Neutrophil (primary cell): ENCODE results near the gene SPON1.
"Not testable (repeated sequence)": the region's sequence is repeated elsewhere in the genome, so short reads cannot be mapped to it uniquely, and the experiment has no call there.

Source experiments
- H3K27ac ChIP-seq: fragments of 200-600 bp; sonication (generic); 2 replicates; pipeline ENCODE4 v1.5.1; 2016; ENCODE audit warnings: mild to moderate bottlenecking, moderate library complexity
- H3K27me3 ChIP-seq: fragments of 200-600 bp; sonication (generic); 2 replicates; pipeline ENCODE4 v1.6.0; 2016; ENCODE audit warnings: mild to moderate bottlenecking
- H3K36me3 ChIP-seq: fragments of 200-600 bp; sonication (generic); 2 replicates; pipeline ENCODE4 v1.5.1; 2017
- H3K4me1 ChIP-seq, 2 experiments: fragments of 200-600 bp in 1 of 2; sonication (generic) in 1 of 2; 1 replicate in 1 of 2; 2 replicates in 1 of 2; pipeline versions ENCODE4 v1.5.1 to v1.6.1; 2013 to 2016; ENCODE audit warnings: low read depth in 1 of 2, low read length in 1 of 2, mild to moderate bottlenecking in 1 of 2, moderate library complexity in 1 of 2; ENCODE audit not compliant: control insufficient read depth in 1 of 2, insufficient read depth in 1 of 2
- H3K4me3 ChIP-seq, 2 experiments: fragments of 200-600 bp in 1 of 2; sonication (generic) in 1 of 2; 1 replicate in 1 of 2; 2 replicates in 1 of 2; pipeline ENCODE4 v1.5.1; 2013 to 2016; ENCODE audit warnings: low read depth in 1 of 2, low read length in 1 of 2, mild to moderate bottlenecking in 1 of 2, moderate library complexity in 1 of 2
- H3K9me3 ChIP-seq: fragments of 200-600 bp; sonication (generic); 2 replicates; pipeline ENCODE4 v1.5.1; 2016
- TF ChIP-seq, protein P1 (sequence below): fragments of 200-600 bp; sonication (generic); IDR thresholded peaks from 2 replicates; pipeline ENCODE4 v1.5.1; 2016; ENCODE audit warnings: antibody characterized with exemption

The SPON1 gene

GRCh38 chr11:14244926-14245325, 282.4 kb downstream of the SPON1 start:
- TF ChIP-seq, protein P1, sequence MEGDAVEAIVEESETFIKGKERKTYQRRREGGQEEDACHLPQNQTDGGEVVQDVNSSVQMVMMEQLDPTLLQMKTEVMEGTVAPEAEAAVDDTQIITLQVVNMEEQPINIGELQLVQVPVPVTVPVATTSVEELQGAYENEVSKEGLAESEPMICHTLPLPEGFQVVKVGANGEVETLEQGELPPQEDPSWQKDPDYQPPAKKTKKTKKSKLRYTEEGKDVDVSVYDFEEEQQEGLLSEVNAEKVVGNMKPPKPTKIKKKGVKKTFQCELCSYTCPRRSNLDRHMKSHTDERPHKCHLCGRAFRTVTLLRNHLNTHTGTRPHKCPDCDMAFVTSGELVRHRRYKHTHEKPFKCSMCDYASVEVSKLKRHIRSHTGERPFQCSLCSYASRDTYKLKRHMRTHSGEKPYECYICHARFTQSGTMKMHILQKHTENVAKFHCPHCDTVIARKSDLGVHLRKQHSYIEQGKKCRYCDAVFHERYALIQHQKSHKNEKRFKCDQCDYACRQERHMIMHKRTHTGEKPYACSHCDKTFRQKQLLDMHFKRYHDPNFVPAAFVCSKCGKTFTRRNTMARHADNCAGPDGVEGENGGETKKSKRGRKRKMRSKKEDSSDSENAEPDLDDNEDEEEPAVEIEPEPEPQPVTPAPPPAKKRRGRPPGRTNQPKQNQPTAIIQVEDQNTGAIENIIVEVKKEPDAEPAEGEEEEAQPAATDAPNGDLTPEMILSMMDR = no peak
- Histone ChIP-seq H3K4me3 (no peak overlapping the region), H3K9me3 (no peaks in the 10 kb centered on the region), H3K4me1 (no peaks in the 10 kb centered on the region), H3K27ac (no peak overlapping the region), H3K27me3 (peaks cover 43% of the 10 kb centered on the region), H3K36me3 (no peaks in the 10 kb centered on the region)

DNA sequence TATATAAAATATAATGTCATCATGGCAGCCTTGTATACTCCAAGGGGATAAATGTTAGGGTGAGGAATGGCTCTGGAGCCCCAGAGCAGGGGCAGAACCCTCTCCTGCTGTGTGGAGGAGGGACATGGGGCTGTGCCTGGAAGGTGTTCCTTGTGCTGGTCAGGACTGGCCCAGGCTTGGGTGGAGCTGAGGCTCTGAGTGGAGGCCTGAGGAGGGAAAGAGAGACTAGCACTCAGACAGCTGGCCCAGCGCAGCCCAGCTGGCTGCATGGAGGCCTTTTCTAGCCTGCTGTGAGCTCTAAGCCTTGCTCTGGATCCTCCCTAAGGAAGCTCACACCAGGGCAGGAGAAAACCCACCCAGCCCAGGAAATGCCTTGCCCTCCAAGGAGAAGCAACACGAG, 282.9 kb downstream of the SPON1 start:
- H3K27ac ChIP-seq = no peak overlapping the region
- H3K9me3 ChIP-seq = no peaks in the 10 kb centered on the region
- H3K27me3 ChIP-seq = peaks cover 43% of the 10 kb centered on the region
- H3K4me1 ChIP-seq = no peaks in the 10 kb centered on the region
- TF ChIP-seq, protein P1 = no peak
- H3K36me3 ChIP-seq = no peaks in the 10 kb centered on the region
- H3K4me3 ChIP-seq = no peak overlapping the region

- H3K27me3 ChIP-seq = peaks cover 61% of the 10 kb centered on the region
- H3K36me3 ChIP-seq = no peaks in the 10 kb centered on the region
- H3K27ac ChIP-seq = no peak overlapping the region
- no peaks in the 10 kb centered on the region for H3K9me3 ChIP-seq
- no peaks in the 10 kb centered on the region for H3K4me1 ChIP-seq
- TF ChIP-seq, protein P1 = no peak
- H3K4me3 ChIP-seq = no peak overlapping the region
Measured at GRCh38 chr11:14248580-14248981, 286.1 kb downstream of the SPON1 start.

- Histone ChIP-seq H3K4me3 (no peak overlapping the region), H3K27me3 (peaks cover 68% of the 10 kb centered on the region), H3K4me1 (no peaks in the 10 kb centered on the region), H3K9me3 (no peaks in the 10 kb centered on the region), H3K27ac (no peak overlapping the region), H3K36me3 (no peaks in the 10 kb centered on the region)
- TF ChIP-seq, protein P1 = peak; percentile 68
Measured at GRCh38 chr11:14249121-14249963, 286.8 kb downstream of the SPON1 start.

- TF ChIP-seq, protein P1 = no peak
- no peaks in the 10 kb centered on the region for H3K9me3 ChIP-seq
- H3K27ac ChIP-seq = no peak overlapping the region
- H3K27me3 ChIP-seq = peaks cover 65% of the 10 kb centered on the region
- no peak overlapping the region for H3K4me3 ChIP-seq
- H3K36me3 ChIP-seq = no peaks in the 10 kb centered on the region
- H3K4me1 ChIP-seq = no peaks in the 10 kb centered on the region
Measured at GRCh38 chr11:14251754-14252153, 289.2 kb downstream of the SPON1 start.

- H3K4me3 ChIP-seq, H3K4me1 ChIP-seq, H3K27ac ChIP-seq, H3K36me3 ChIP-seq, H3K9me3 ChIP-seq: not testable (repeated sequence)
- peaks cover 57% of the 10 kb centered on the region for H3K27me3 ChIP-seq
Measured at GRCh38 chr11:14252501-14252900, 290.0 kb downstream of the SPON1 start.
